ENCODE results near the gene UBAP1L. TPM values are rescaled to one million over a fixed set of nuclear protein-coding genes. Genes with fewer than 3 reads are reported as not detected.

Gene UBAP1L
- total and polyA plus RNA-seq, 8 donors: 1.8 to 5.3 (median 3.0) TPM; not detected in 2

- intact Hi-C loops (cut with DNase I; ENCODE audit: low total_unique reads): no loop called here
- Histone ChIP-seq H3K27me3 (peaks cover 4 to 46% (median 22%) of the 10 kb centered on the region in 3 donors), H3K4me1 (peaks cover 41 to 56% (median 45%) of the 10 kb centered on the region in 4 donors), H3K27ac (peak overlapping the region; percentile 72 to 88 (median 79)), H3K36me3 (no peaks in the 10 kb centered on the region), H3K4me3 (peak overlapping the region; percentile 44 to 51 (median 46)), H3K9me3 (no peaks in the 10 kb centered on the region)
- TF ChIP-seq EP300 (IDR thresholded peaks at IDR 0.05) (no peak), POLR2A (IDR thresholded peaks at IDR 0.05) (no peak), CTCF (IDR thresholded peaks at IDR 0.05) (no peak), POLR2AphosphoS5 (IDR thresholded peaks at IDR 0.05) (no peak)
- no peak for DNase-seq
- WGBS, 5 donors: 71 to 86% (median 79%) methylated on average over 3 of the region's 3 CpGs
Observed at GRCh38 chr15:65068403-65068788, 46.6 kb downstream of the UBAP1L start.

DNA sequence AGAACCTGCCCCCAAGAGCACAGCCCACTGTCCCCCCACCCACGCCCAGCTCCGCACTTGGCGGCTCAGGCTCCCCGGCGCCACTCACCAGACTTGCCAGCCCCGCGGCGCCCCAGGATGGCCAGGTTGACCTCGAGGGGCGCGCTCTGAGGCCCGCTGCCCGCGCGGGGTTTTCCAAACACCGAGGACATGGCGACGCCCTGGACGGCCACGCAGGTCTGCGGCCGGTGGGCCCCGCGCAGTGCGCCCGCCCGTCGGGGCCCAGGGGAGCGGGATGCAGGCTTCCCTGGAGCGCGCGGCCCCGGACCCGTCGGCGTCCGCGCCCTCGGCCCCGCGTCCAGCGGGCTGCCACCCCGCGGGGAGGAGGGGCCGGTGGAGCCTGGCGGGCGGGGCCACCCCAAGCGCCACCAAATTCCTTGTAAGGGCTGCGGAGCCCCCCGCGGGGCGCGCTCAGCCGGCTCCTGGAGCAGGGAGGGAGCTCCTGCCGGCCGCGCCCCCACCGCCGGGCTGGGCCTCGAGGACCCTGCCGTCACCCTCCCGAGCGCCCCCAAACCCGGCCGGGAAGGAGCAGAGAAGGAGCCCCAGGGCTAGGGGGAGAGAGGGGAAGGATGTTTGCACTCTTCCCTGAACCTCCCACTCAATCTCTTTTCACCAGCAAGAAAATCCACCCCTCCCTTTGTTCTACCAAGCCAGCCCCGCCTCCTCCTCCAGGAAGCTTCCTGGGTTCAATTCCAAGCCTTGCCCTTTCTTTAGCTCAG lies 47.2 kb downstream of the UBAP1L start, which contains the start of gene RASL12:
TSS of gene RASL12 (minus strand) at position 347 of the 758 bp plus-strand sequence. CDS start at position 191, 156 bp downstream.
- Histone ChIP-seq H3K4me1 (peaks cover 41 to 61% (median 45%) of the 10 kb centered on the region in 4 donors), H3K9me3 (no peaks in the 10 kb centered on the region), H3K27ac (peak within 1 kb of the TSS; percentile 72 to 88 (median 79)), H3K27me3 (peaks cover 4 to 46% (median 22%) of the 10 kb centered on the region in 3 donors), H3K4me3 (peak within 1 kb of the TSS; percentile 44 to 51 (median 46)), H3K36me3 (no peaks in the 10 kb centered on the region)
- TF ChIP-seq EP300 (IDR thresholded peaks at IDR 0.05) (no peak), CTCF (IDR thresholded peaks at IDR 0.05) (no peak), POLR2AphosphoS5 (IDR thresholded peaks at IDR 0.05) (no peak), POLR2A (IDR thresholded peaks at IDR 0.05) (no peak)
- DNase-seq: peak in 1 of 2 donors; percentile 77
- intact Hi-C loops (cut with DNase I; ENCODE audit: low total_unique reads): no loop called here
- WGBS, 5 donors: 4 to 13% (median 6%) methylated on average over 17 to 66 of the region's 66 CpGs

DNA sequence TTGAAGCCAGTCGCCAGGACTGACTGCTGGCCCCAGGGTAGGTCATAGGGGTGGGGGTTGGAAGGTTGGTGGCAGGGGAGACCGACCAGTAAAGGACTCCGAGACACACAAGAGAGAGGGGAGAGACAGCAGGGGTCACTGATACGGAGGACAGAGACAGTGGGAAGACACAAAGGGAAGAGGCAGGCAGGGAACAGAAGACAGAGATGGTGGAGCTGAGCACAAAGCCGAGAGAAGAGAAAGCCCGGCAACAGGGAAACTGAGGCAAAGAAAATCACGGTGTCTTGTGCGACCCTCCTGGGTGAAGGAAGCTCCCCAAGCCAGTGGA lies 47.7 kb downstream of the UBAP1L start:
- TF ChIP-seq EP300 (IDR thresholded peaks at IDR 0.05) (no peak), POLR2A (IDR thresholded peaks at IDR 0.05) (no peak), POLR2AphosphoS5 (IDR thresholded peaks at IDR 0.05) (no peak), CTCF (IDR thresholded peaks at IDR 0.05) (no peak)
- Histone ChIP-seq H3K27ac (peak overlapping the region; percentile 72 to 88 (median 79)), H3K27me3 (peaks cover 4 to 46% (median 22%) of the 10 kb centered on the region in 3 donors), H3K4me1 (peaks cover 40 to 59% (median 47%) of the 10 kb centered on the region in 4 donors), H3K36me3 (no peaks in the 10 kb centered on the region), H3K9me3 (no peaks in the 10 kb centered on the region), H3K4me3 (peak overlapping the region; percentile 44 to 51 (median 46))
- intact Hi-C loops (cut with DNase I; ENCODE audit: low total_unique reads): no loop called here
- 13 to 28% (median 19%) methylated on average over 7 to 8 of the region's 8 CpGs for WGBS, 5 donors
- no peak for DNase-seq

DNA sequence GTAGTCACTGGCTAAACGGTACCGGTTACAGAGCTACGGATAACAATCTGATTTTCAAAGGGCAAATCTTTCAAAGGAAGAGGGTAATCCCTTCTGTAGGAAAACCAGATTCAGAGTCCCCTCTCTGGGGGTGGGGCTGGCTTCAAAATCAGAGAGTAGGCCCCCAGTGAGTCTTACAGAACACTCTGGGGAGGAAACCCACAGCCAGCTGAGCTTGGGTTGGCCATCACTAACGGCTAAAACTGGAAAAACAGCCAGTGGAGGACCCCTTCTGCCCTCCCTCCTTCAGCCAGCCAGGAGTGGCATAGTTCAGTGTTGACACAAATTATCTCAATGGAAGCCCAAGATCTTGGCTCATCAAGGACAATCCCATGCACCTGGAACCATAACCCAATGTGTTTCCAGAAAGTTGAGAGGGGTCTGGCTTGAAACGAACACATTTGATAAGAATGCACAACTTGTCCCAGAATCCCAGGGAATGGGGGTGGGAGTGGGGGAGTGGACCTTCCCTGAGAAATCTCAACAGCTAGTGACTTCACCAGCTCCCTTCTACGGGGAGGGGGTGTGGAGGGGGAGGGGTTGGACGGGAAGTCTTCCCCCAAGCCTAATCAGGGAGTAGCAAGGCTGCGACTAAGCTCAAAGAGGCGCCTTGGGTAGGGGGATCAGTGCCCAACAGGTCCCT lies 48.2 kb downstream of the UBAP1L start:
- DNase-seq: peak in 1 of 2 donors; percentile 83
- WGBS, 5 donors: 26 to 41% (median 33%) methylated on average over 8 to 9 of the region's 9 CpGs
- no peak for TF ChIP-seq POLR2AphosphoS5 (IDR thresholded peaks at IDR 0.05)
- TF ChIP-seq POLR2A (IDR thresholded peaks at IDR 0.05): no peak
- TF ChIP-seq EP300 (IDR thresholded peaks at IDR 0.05): no peak
- TF ChIP-seq CTCF (IDR thresholded peaks at IDR 0.05): no peak
- Histone ChIP-seq H3K36me3 (no peaks in the 10 kb centered on the region), H3K4me1 (peaks cover 35 to 54% (median 44%) of the 10 kb centered on the region in 4 donors), H3K27me3 (peaks cover 4 to 46% (median 22%) of the 10 kb centered on the region in 3 donors), H3K27ac (peak overlapping the region in 4 of 5 donors; percentile 72 to 88 (median 82)), H3K9me3 (no peaks in the 10 kb centered on the region), H3K4me3 (peak overlapping the region; percentile 44 to 51 (median 46))
- intact Hi-C loops (cut with DNase I; ENCODE audit: low total_unique reads): no loop called here
